WERI-Rb-1 (cell line): Measurements from ENCODE around the gene ZNF507.

ENCODE experiments used
- DNase-seq: peaks from one replicate; pipeline ENCODE4 v3.0.0-alpha.2; 2020
- H3K27ac ChIP-seq: fragments of 250-450 bp; sonication (Bioruptor Pico); 2 replicates; pipeline ENCODE4 v1.5.1; 2020; ENCODE audit warnings: mild to moderate bottlenecking, moderate library complexity
- H3K27me3 ChIP-seq: fragments of 250-450 bp; sonication (Bioruptor Pico); 2 replicates; pipeline ENCODE4 v1.5.1; 2021; ENCODE audit warnings: mild to moderate bottlenecking, low read depth, moderate library complexity; ENCODE audit not compliant: insufficient read depth, severe bottlenecking
- H3K36me3 ChIP-seq: fragments of 250-450 bp; sonication (Bioruptor Pico); 2 replicates; pipeline ENCODE4 v1.5.1; 2020; ENCODE audit warnings: mild to moderate bottlenecking, moderate library complexity
- H3K4me3 ChIP-seq: 2 replicates; pipeline ENCODE4 v1.5.1; 2011; ENCODE audit warnings: low read depth, mild to moderate bottlenecking, control low read depth, low read length
- H3K9me3 ChIP-seq: fragments of 250-450 bp; sonication (Bioruptor Pico); 2 replicates; pipeline ENCODE4 v1.5.1; 2021; ENCODE audit warnings: mild to moderate bottlenecking, moderate library complexity; ENCODE audit not compliant: severe bottlenecking
- CTCF ChIP-seq: IDR thresholded peaks from 2 replicates; pipeline ENCODE4 v1.5.1; 2011; ENCODE audit warnings: low read depth, mild to moderate bottlenecking, control low read depth, inconsistent platforms, low read length

Gene ZNF507

GRCh38 chr19:32333227-32333626 is 12.2 kb upstream of the ZNF507 start:
- no peak overlapping the region for H3K4me3 ChIP-seq
- no peaks in the 10 kb centered on the region for H3K27me3 ChIP-seq
- no peak overlapping the region for H3K27ac ChIP-seq
- TF ChIP-seq CTCF, result no peak
- DNase-seq, result no peak
- no peaks in the 10 kb centered on the region for H3K36me3 ChIP-seq
- H3K9me3 ChIP-seq, result no peaks in the 10 kb centered on the region

- no peaks in the 10 kb centered on the region for H3K36me3 ChIP-seq
- H3K27ac ChIP-seq, result no peak overlapping the region
- H3K9me3 ChIP-seq, result no peaks in the 10 kb centered on the region
- no peak overlapping the region for H3K4me3 ChIP-seq
- TF ChIP-seq CTCF, result no peak
- DNase-seq, result no peak
- no peaks in the 10 kb centered on the region for H3K27me3 ChIP-seq
These were observed 8.9 kb upstream of the ZNF507 start for GRCh38 chr19:32336259-32337083.

- H3K36me3 ChIP-seq, result no peaks in the 10 kb centered on the region
- no peaks in the 10 kb centered on the region for H3K9me3 ChIP-seq
- DNase-seq, result no peak
- no peak overlapping the region for H3K4me3 ChIP-seq
- H3K27me3 ChIP-seq, result no peaks in the 10 kb centered on the region
- no peak overlapping the region for H3K27ac ChIP-seq
- no peak for TF ChIP-seq CTCF
These were observed 8.2 kb upstream of the ZNF507 start for GRCh38 chr19:32337084-32337808.

- Histone ChIP-seq H3K27me3 (no peaks in the 10 kb centered on the region), H3K4me3 (no peak overlapping the region), H3K9me3 (no peaks in the 10 kb centered on the region), H3K36me3 (no peaks in the 10 kb centered on the region), H3K27ac (no peak overlapping the region)
- no peak for TF ChIP-seq CTCF
- DNase-seq, result no peak
These were observed 6.0 kb upstream of the ZNF507 start for GRCh38 chr19:32339423-32339822.

- Histone ChIP-seq H3K27me3 (no peaks in the 10 kb centered on the region), H3K9me3 (peaks cover 4% of the 10 kb centered on the region), H3K36me3 (no peaks in the 10 kb centered on the region), H3K27ac (no peak overlapping the region), H3K4me3 (no peak overlapping the region)
- peak; percentile 76 for TF ChIP-seq CTCF
- peak; percentile 68 for DNase-seq
These were observed 5.2 kb upstream of the ZNF507 start for GRCh38 chr19:32339988-32340874.
